COLO668 (cell line): ENCODE results near the gene USH2A.

Source experiments
- DNase-seq: peaks from one replicate; lab custom pipeline; 2025; ENCODE audit not compliant: unreplicated experiment; lab: John Stamatoyannopoulos, UW

The USH2A gene

DNA sequence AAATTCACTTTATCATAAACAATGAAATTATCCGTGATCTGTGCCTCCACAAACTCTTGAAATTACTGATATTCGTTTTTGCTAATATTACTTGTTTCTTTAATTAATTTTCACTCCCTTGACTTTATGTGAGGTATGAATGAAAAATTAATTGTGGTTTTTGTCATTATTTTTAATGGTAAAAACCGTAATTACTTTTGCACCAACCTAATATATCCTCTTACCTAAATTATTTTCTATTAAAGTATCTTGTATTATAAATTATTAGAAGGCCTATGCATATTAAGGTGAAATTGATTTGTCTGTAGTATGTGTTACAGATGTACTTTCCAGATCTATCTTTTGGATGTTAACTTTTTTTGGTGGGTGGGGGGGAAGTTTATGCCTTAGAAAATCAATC, 540.2 kb downstream of the USH2A start:
- no peak for DNase-seq

DNA sequence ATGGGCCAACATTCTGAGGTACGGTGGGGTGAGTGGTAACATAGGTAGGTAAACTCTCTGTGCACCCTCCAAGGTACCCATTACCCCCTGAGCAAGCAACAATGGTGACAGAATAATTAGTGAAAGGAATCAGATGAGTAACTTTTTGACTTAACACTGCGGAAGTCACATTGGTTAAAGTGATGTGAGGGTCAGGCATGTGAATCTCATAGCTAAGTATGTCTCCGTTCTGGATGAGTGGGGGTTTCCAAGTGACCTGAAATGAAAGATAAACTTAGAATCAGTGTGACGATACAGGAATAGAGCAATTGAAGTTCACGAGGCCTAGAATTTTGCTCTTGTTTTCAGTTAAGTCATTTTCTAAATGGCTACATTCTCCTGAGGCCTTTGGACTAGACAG, 544.4 kb downstream of the USH2A start:
- no peak for DNase-seq

DNA sequence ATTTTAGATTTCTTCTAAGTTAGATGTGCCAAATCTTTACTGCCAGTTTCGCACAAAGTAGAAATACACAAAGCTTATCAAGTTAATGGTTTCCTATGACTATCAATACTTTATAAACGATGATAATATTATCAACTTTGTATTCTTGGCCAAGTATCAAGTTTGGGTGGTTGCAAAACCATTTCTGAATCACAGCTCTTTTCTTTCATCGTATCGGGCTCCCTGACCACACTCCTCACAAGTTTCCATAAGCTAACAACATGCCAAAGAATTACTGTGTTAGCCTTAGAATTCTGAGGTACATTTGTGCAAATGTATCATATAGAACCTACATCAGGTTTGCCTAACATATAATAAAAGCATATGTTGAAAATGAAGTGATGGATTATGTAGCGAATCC, 545.1 kb downstream of the USH2A start:
- no peak for DNase-seq

DNA sequence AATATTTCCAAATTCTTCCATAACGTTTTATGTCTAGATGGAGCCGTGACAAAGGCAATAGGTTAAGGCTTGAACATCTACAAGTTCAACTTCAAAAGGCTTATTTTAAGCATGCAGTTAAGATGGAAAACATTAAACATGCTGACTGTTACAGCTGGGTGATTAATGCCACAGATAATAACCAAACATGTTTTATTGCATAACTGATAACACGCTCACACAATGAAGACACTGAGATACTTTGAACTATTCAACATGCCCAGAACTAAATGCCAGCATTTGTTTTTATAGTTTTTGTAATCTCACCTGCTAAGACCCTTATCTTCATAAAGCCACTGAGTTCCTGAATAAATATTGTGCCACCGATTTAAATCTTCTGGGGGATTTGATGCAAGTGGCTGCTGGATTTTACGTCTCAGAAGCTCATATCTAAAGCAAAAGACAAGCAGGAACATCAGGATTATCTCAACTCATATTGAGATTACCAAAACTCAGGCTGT, 545.7 kb downstream of the USH2A start:
- no peak for DNase-seq

DNA sequence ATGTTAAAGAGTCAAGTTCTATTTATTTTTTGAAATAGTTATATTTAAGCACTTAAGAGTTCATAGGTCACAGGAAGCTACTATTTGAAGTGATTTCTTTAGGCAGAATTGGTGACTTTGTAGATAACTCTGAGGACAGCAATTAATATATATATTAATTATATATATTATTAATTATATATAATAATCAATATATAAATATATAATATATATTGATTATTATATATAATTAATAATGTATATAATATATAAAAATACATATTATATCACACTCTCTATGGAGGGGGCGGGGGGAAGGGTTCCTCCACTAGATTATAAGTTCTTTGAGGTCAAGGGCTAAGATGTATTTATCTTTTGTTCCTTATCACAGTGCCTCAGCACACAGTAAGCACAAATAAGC, 547.5 kb downstream of the USH2A start:
- no peak for DNase-seq

DNA sequence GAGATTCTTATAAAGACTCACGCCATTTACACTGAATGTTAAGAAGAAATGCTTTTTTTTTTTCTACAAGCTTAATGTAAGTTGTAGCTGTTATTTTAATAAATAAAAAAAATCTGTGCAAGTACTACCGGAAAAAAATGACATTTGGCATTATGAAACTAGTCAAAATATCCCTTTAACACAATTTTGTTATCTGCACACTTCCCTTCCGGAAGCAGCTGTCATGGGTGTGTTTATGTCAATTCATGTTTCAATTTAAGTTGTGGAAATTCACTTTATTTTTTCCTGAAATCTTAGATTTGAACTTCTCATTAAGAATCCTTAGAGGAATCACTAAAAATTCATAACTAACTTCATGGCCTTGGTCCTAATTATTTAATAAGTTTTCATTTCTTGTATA, 548.0 kb downstream of the USH2A start:
- DNase-seq, result no peak

DNA sequence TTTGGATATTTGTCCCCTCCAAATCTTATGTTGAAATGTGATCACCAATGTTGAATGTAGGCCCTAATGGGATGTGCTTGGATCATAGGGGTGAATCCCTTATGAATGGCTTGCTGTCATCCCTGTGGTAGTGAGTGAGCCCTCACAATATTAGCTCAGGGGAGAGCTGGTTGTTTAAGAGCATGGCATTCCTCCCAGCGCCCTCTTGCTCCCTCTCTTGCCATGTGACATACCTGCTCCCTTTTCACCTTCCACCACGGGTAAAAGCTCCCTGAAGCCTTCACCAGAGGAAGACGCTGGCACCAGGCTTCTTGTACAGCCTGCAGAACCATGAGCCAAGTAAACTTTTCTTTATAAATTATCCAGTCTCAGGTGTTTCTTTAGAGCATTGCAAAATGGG, 550.6 kb downstream of the USH2A start:
- DNase-seq, result no peak

DNA sequence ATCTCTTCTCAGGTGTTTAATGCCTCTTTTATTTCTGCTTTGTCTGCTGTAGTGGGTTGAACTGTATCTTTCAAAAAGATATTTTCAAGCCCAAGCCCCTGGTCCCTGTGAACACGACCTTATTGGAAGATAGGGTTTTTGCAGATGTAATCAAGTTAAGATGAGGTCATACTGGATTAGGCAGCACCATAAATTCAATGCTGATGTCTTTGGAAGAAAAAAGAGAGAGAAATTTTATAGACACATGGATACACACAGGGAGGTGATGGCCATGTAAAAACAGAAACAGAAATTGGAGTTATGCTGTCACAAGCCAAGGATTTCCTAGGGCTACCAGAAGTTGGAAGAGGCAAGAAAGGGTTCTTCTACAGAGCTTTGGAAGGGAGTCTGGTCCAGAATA, 554.7 kb downstream of the USH2A start:
- DNase-seq, result no peak

DNA sequence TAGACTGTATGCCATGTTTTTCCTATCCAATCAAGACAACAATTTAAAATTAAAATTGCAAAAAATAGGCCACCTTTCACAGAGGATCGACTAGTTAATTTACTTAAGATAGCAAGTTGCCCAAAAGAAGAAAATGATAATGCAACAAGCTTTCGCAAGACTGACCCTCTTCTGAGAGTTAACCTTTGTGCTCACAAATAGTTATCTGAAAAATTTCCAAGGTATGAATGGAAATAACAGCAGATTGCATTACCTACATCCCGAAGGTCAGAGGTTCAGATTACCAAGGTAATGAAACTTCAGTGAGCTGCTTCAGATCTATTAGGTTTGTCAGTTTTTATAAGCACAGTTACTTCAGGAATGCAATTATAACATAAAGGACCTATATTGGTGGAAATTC, 558.2 kb downstream of the USH2A start:
- no peak for DNase-seq

DNA sequence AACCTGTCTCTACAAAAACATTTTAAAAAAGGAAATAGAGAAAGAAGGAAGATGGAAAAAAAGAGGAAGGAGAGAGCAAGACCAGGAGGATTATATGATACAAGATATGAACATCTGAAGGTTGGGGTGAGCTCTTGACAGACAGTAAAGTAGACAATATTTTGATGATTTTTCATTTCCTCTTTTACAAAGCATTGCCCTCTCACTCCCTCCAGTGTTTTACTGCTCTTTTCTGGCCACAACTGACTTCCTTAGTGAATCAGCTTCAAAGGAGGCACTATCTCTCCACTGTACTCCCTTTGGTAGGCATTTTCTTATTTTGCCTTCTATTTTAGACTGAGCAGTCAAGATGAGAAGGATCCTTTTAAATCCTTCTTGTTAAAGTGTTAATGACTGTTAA, 559.5 kb downstream of the USH2A start:
- DNase-seq, result no peak

DNA sequence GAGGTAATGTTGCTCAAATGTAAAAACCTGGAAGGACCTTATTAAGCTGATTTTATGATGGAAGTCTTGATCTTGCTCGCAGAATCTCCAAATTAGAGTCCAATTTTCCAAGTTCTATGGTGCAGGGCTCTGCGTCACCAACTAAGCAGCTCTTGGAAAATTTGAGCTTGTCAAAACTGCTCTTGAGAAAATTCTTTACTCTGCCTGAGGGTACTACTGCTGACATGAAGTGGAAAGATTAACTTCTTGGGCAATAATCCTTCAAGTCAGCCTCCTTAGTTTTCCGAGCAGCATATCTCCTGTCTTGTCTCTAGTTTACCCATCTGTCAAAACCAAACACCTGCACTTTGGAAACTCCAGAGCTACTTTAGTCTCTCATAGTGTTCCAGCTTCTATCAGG, 562.4 kb downstream of the USH2A start:
- DNase-seq, result no peak

DNA sequence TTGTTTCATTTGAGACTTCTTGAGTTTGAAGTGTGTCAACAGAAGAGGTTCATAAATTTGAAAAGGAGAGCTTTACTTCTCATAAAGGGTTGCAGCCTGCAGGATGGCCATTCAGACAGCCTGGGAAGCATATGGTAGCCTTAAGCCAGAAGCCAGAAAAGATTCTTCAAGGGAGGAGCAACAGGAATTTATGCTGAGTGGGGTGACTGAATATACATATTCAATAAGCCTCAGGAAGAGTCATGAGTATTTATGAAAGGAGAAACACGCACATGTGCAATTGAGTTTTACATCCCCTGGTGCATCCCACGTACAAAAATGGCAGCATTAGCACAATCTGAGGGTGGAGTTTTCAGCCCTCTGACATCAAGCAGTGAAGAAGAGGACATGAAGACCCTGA, 565.9 kb downstream of the USH2A start:
- no peak for DNase-seq

DNA sequence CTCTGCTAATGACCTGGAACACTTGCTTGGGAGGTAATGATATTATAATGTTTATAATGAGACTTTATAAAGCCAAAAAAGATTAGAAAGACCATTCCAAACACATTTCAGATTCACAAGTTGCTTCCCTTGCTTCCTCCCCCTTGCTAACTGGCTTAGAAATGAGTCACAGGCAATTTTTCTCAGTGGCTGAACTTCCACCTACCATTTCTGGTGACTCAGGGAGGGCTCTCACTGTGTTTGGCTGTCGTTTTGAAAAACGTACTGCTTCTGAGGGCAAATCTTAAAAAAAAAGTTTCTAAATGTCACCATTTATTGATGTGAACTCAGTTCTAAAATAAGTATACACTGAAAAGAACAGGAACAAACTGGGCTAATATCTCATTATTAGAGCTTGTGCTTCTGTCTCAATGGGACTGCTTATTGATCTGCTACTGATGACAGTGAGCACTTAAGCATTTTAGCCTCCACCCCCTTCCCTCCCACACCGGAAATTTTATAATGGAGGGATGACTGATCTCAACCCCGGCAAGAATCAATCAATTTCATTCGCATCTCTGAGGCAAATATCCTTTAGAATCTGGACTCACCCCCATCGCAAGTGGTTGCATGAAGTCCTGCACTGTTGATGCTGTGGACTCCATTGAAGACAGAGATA, 577.9 kb downstream of the USH2A start:
- no peak for DNase-seq

DNA sequence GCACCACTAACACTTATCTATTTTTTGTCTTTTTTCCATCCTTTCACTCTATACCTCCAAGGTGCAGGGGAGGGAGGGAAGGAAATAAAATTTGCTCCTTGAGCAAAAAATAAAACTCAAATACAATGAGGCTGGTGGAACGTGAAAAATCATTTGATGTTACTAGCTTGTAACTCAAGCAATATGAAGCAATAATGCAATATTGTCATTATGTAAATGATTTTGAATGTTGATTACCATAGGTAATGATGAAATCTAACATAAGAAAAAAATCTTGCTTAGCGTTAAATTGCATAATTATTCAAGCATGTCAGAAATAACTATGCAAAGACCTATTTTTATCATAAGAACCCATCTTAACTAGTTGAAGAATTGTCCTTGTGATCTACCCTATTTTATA, 578.5 kb downstream of the USH2A start:
- DNase-seq, result no peak

DNA sequence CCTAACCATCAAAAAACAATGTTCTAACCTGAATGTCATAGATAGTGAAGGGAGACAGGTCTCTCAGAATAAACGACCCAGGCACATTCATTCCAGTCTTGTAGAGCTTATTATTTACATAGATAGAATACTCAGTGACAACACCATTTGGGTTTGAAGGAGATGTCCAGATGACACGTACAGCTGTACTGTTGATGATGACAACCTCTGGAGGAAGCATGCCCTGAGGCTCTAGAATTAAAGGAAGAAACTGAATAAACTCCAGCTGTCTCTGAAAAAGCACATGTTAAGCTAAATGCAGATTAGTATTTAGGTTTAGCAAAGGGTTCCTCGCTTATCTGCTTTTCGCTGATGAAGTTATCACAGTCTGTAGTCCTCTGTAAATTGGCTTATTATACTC, 579.0 kb downstream of the USH2A start:
- DNase-seq, result no peak

DNA sequence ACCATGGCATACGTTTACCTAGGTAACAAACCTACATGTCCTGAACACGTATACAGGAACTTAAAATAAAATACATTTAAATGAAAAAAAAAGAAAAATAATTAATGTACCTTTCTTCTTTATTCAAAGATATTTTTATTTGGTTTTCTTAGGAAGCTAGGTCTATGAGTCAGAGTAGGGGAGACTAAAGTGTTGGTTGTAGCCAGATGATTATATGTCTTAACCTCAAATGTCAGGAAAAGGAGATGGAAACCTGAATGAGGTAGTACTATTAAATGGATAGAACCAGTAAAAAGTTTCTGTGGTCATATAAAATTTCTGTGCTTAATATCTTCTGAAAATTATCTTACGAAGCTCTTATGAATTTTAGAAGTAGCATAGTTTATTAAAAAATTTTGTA, 580.3 kb downstream of the USH2A start:
- DNase-seq, result no peak

DNA sequence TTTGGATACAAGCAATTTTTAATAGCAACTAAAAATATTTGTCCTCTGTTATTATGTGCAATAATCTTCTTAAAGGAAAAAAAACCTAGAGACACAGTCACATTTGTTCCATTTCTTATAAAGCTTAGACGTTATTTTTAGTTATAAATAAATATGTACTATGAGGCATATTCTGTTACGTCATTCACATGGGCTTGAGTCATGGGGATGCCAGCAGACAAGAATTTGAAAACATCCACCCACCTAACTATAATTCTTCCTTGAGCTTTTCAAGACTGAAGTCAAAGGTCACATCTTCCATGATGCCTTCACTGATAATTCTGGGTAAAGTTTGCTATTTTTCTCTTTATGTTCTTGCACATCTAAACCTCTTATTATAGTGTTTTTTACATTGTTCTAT, 587.3 kb downstream of the USH2A start:
- DNase-seq, result no peak

DNA sequence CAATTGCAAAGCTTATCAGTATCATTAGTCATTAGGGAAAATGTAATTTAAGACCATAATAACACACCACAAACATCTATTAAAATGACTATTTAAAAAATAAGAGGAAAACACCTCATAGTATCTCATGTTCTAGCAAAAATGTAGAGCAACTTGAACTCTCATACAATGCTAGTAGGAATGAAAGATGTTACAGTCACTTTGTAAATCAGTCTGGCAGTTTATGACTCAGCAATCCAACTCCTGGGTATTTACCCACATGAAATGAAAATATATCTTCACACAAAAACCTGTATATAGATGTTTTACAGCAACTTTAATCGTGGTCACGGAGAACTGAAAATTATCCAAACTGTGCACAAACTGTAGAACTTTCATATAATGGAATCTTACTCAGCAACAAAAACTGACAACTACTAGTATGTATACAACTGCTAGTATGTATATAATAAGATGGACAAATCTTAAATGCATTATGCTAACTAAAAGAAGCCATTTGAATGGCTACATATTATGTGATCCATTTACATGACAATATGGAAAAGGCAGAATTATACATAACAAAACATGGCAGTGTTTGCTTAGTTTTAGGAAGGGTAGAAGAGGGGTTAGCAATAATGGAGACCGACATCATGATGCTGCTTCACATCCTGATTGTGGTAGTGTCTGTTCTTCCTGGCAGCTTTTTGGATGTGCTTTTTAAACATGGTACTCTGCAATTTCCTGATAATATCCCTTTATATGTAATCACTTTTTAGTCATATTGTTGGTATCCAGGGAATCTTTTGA, 589.1 kb downstream of the USH2A start:
- DNase-seq, result no peak

DNA sequence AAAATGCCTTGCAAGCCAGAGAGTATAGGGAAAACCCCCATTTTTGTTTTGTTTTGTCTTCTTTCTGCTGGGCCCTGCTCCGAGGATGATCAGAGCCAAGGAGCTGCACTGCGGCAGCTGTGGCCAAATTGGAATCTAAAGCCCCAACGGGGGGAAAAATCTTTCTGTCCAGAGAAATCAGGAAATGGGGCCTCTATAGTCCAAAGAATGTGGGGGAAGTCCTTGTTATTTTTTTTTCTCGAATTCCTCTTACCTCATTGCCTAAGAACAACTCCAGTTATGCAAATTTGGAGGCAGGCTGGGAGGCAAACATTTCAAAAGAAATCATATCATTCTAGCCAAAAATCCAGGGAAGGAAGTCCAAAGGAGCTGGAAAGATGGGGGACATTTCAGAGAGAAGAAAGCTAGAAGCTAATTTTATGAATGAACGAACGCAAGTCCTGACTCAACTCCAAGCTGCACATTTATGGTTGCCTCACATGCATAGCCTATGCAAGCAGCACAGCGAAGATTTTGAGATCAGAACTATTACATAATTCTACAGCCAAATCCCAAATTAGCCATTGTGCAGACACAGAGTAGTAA, 592.9 kb downstream of the USH2A start:
- DNase-seq, result no peak

DNA sequence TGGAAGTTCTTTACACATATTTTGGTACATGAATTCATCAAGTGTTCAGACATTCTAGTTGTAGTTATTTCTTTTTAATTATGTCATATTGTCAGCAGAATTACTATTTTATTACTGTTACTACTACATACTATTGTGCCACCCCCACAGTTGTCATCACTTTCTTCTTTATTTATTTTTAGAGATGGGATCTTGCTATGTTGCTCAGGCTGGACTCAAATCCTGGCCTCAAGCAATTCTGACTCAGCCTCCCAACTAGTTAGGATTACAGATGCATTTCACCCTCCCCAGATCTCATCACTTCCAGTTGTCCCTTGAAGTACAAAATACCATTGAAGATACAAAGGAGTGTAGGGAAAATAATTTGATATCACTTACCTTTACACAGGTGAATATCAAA, 598.2 kb downstream of the USH2A start:
- DNase-seq, result no peak

DNA sequence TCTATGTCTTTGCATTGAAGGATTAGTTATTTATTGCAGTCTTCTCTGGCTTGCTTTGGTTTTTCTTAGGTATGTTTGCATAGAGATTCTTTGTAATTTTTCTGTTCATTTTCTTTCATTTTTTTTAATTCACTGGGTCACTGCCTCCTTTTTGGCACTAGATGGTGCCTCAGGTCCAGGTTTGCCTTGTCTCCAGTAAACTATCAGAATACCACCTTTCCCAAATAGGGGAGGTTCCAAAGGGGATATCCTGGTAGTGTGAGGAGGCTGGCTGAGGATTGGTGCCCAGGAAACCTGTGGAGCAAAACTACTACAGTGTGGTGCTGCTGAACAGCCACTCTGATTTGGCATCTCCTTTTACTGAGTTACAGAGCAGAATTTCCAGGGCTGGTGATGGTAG, 599.0 kb downstream of the USH2A start:
- no peak for DNase-seq

DNA sequence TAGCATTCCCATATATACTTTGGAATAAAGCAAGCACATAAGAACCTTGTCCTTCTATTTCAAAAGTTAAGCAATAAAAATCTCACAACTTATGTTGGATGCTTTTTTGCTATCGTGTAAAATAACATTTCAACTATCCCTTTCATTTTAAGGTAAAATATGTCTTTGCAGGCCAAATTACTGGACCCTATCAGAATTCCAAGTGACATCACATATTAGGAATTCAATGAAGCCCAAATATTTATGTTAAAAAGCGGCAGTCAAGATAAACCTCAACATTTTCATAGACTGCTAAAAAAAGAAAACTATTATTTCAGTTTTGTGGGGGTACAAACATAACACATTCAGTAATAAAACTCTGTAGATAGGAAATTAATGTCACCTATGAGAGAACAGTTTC, 604.1 kb downstream of the USH2A start:
- no peak for DNase-seq
